HG02840 (cell line): Measurements from ENCODE around the gene P3H2.
"Not testable (repeated sequence)": the region's sequence is repeated elsewhere in the genome, so short reads cannot be mapped to it uniquely, and the experiment has no call there.

Source experiments
- ATAC-seq: cut with Tn5 transposase; IDR thresholded peaks from one replicate; pipeline ENCODE4 v1.9.1; 2021; ENCODE audit warnings: mild to moderate bottlenecking, moderate library complexity, moderate number of reproducible peaks; ENCODE audit not compliant: unreplicated experiment, low FRiP score

Gene P3H2

GRCh38 chr3:190000187-190000860, 120.4 kb downstream of the P3H2 start:
- ATAC-seq = no peak

DNA sequence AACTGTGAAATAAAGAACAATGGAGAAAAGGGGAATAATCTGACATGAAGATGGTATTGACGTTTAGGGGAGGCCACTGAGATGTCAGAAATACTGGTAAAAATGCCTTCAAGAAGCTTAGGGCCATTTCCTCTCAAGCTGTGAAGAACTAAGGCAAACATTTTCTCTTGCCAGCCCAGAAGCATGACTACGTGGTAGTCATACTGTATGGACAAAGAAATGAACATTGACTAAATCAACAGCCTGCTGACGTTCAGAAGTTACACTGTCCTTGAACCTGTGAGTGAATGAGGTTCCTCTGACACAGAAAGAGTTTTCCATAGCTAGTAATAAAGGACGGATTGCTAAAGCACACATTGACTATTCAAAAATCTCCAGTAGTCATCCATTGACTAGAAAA, 121.0 kb downstream of the P3H2 start:
- ATAC-seq = no peak

GRCh38 chr3:189995129-189995528, 125.6 kb downstream of the P3H2 start:
- ATAC-seq = no peak

DNA sequence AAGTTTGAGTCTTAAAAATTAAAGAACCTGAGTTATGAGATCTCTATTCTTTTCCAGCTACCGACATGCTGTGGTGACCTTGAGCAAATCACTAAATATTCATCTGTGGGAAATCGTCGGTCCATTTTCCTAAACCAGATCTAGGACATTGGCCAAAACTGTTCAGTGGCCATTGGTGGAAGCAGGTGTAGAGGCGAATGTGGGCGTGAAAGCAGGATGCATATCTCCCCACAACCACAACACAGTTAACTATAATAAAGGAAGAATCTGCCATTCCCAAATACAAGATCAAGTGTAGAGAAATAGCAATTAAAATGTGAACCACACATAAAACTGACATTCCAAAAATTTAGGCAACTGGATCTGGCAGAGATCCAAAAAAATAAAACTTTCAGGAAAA, 129.9 kb downstream of the P3H2 start:
- no peak for ATAC-seq

DNA sequence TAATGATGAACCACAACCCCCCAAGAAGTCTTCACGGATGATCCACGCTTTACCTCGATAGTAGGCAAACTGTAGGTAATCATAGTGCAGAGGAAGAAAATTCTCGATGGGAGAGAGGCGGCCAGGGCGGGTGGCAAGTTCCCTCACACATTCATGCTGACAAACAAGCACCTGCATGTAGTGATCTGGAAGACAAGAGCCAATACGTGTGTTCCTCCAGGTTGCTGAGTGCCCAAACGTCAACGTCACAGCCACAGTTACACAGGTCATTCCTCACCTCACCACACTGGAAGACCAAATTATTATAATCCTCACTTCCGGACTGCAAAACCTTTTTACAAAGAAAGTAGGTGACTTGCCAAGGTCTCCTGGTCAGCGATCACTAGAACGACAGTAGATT, 131.8 kb downstream of the P3H2 start:
- no peak for ATAC-seq

DNA sequence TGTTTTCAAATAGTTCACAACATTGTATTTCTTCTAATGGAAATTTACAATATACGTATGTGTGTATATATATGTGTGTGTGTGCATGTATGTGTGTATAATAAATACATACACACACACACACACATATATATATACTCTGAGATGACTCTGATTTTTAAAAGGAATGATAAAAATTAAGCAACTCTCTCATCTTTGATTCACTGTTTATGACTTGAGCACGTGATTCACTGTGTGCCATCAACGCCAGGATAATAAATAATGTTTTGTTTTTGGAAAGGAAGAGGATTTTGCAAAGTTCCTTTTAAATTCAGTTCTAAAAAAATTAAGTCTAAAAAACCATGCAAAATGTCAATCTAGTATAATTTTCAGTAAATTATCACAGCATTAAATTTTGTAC, 132.4 kb downstream of the P3H2 start:
- ATAC-seq = no peak

GRCh38 chr3:189985948-189986347, 134.7 kb downstream of the P3H2 start:
- ATAC-seq = no peak

GRCh38 chr3:189983612-189984011, 137.1 kb downstream of the P3H2 start:
- ATAC-seq = no peak

- no peak for ATAC-seq
These were observed 138.3 kb downstream of the P3H2 start for GRCh38 chr3:189982321-189982945.

DNA sequence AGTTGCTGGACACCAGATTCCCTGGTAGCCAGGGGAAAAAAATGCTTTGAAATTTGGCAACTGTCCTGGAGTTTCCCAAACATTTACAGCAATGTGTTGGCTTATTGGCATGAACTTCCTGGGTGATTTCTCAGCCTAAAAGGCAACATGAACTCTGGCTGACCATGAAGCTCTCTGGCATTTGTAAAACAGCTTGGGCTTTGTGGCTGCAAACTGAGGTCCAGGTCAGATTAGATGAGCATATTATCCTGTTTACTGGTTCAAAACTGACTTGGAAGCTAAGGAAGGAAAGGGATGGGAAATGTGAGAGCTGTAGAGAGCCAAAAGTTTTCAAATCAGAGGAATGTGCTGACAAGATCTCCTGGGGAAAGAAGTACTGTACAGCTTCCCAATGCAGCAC, 139.0 kb downstream of the P3H2 start:
- ATAC-seq = no peak

- ATAC-seq = no peak
These were observed 141.9 kb downstream of the P3H2 start for GRCh38 chr3:189978753-189979152.

GRCh38 chr3:189977174-189977573, 143.5 kb downstream of the P3H2 start:
- ATAC-seq = no peak

GRCh38 chr3:189975391-189975990, 145.2 kb downstream of the P3H2 start:
- ATAC-seq = no peak

- no peak for ATAC-seq
These were observed 146.3 kb downstream of the P3H2 start for GRCh38 chr3:189974359-189974758.

DNA sequence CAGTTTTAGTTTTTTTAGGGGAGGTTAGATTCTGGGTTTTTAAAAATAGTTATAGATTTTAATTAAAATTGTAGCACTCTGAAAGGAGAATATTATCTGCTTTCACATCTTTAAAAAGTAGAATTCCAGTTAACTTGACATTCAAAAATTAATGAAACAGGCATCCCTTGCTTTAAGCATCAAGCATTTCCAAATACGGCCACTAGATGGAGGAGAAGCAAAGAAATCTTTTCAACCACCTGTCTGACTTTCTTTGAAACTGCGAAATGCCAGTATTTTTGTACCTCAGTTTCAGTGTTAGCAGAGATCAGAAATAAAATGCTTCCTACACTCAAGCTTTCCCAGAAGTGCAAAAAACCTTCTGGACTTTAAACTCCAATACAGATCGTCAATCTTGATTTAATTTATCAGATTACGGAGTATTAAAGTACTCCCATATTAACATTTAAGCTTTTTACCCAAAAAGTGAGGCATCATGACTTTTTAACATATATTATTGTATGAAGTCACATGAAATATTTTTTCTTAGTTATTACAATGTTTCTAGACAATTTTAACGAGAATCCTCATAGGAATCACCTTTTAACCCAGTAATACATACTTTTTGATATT, 153.3 kb downstream of the P3H2 start:
- ATAC-seq = peak; percentile 53

DNA sequence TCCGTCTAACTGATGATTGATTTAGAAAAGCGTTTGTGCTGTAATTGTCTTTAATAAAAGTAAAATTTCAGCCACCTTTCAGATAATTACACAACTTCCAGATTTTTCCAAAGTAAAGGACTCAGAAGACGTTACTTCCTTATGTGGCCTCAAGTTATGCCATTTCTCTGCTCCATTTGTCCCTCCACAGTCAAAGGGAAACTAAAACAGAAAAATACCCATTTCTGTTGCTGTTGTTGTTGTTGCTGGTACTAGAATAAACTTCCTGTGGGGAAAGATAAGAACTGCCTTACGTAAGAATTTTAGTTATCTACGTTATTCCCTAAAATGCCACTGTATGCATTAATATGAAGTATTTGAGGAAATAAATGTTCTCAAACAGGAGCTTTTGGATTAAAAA, 153.9 kb downstream of the P3H2 start:
- no peak for ATAC-seq

- no peak for ATAC-seq
These were observed 155.9 kb downstream of the P3H2 start for GRCh38 chr3:189964623-189965332.

GRCh38 chr3:189962466-189962865, 158.2 kb downstream of the P3H2 start:
- no peak for ATAC-seq

GRCh38 chr3:189961522-189962161, 159.1 kb downstream of the P3H2 start:
- peak; percentile 84 for ATAC-seq

DNA sequence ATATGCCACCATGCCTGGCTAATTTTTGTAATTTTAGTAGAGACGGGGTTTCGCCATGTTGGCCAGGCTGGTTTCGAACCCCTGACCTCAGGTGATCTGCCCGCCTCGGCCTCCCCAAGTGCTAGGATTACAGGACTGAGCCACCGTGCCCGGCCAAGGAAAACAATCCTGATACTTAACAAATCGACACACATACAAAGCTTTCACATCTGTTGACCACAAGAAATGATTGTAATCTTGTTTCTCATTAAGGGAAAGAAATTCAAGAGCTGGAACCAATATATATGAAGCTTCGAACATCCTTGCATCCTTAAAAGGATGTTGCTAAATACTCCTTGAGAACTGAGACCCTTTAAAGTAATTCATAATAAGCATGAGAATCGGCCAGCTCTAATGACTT, 159.6 kb downstream of the P3H2 start:
- ATAC-seq = not testable (repeated sequence)
